NCI-H69 (cell line): Measurements from ENCODE around the gene CREB5.

Source experiments
- DNase-seq: peaks from one replicate; lab custom pipeline; 2025; lab: John Stamatoyannopoulos, UW

The CREB5 gene

DNA sequence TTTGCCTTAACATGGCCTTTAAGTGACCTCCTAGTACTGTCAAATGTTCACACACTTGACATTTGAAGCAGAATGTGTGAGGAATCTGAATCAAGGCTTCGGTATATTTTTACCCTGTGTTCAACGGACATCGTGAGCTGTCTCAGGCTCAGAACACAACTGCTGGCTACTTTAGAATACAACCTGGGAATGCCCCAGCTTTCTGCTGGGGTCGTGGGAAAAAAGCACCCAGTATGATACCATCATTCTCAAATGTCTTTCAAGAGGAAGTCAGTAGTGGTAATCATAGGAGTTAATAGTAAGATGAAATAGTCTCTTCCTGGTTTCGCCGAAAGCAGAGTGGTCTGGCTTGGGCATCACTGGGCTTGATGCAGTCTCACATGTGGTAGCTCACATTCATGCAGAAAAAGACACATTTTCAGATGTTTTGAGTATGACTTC is 67.2 kb downstream of the CREB5 start:
- no peak for DNase-seq

DNA sequence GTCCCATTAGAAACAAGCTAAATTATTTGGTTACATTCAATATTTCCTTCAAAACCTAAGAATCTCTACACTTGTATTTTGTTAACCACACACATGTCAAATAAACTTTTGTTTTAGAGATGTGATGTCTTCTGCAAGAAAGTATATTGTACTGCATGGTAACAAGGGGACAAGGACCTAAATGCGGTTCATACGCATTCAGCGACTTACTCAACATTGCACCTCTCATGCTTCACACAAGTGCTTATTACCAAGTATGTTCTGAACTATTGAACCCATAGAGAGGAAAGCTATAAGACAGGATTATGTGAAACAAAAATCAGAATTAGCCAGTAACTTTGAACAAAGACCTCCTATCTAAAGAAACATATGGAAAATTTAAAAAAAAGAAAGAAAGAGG is 68.3 kb downstream of the CREB5 start:
- DNase-seq, result no peak

DNA sequence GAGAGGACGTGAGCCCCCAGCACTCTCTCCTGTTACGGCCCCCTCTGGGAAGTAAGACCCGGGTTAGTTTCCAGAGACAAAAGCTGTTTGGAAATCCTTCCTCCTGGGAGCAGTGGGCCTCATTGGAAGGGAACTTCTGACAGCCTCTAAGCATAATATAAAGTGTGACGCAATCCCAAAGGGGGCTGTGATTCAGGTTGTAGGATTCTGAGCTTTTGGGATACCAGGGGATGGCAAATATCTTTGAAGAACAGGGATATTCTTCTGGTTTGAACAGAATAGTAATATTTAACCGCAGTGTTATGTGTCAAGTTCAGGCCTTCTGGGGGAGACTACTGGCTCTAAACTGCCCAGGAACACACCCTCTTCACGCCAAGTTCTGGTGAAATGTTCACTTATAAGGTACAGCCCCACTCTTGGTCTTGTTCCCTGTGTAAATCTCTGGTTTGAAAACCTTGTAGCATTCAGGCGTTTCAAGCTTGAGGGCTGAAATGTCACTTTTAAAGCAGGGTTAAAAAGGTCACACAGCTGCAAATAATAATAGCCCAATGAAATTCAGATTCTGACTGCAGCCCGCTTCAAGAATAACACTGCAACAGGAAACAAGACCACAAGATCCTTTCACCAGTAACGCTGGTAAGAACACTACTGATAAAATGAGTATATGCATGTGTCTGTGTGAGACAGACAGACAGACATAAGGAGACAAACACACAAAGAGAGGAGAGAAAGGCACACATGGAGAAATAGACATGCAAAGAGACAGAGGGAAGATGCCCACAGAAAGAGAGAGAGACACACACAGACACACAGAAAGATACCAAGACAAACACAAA is 69.0 kb downstream of the CREB5 start:
- no peak for DNase-seq

DNA sequence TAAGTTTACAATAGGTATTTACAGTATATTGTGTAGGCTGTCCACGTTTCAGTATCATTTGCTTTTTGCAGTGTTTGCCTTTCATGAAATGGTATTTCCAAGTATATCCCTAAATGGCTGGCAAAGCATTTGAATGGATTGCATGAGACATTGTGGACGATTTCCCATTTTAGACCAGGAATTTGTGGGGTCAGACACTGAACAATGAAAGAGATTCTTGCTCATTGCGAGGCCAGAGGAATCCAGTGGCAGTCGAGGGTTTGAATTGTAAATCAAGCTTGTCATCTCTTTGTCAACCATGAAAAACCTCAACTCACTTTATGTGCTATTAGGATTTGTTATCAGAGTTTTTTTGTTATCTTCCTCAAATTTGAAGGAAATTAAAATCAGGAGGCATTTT is 70.8 kb downstream of the CREB5 start:
- DNase-seq, result peak; percentile 34

DNA sequence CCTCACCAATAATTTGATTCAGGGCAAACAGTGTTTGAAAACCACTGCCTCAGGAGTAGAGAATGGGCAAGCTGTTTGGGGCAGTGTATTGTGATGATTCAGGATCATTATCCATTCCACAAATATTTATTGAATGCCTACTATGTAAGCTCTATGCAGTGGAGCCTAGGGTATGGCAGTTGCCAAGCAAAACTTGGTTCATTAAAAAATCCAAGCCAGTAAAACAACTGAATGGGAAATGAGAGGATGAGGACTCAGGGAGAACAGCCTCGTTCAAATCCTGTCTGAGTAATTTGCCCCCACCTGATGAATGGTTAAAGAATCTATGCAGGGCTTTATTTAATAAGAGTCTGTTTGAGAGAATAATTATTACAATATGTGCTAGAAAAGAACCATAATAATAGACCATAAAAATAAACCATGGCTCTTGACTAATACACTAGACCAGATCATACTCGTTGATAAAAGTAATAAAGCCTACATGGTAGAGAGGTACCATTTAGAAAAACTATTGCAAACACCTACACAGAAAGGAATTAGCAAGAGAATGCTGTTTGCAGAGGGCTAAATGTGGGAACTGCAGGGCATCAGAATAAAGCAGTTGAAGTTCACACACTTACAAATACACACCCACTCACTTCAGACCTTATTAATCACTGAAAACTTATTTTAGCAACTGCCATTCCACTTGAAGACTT is 71.7 kb downstream of the CREB5 start:
- DNase-seq, result no peak

DNA sequence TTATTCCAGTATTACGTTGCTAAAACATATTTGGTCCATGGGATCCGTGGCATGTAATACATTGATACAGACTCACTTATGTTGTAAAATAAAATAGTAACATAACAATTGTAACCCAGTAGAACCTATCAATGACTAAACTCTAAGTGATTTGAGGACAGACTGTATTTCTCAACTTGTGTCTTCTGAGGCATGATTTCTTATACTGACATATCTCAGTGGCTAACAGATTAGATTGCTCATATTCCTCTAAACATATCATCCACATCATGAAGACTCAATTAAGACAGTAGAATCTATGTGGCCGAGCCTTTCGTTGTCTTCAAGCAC is 72.3 kb downstream of the CREB5 start:
- no peak for DNase-seq

DNA sequence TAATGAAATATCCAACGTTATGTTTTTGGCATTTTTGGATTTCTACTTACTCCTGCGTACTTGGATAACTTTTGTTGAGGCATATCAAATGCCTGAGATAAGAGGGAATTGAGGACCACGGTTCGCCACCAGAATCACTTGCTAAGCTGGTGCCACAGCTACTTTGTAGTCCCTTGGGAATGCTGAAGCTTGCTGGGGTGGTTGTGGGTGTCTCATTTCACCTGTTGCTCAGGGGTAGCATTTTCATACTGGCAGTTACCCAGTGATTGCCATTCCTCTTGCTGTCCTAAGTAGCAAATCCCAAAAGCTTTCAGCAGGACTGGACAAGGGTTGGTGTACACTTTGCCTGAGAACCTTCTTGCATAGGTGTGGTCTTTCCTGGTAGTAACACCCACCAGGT is 75.2 kb downstream of the CREB5 start:
- no peak for DNase-seq

DNA sequence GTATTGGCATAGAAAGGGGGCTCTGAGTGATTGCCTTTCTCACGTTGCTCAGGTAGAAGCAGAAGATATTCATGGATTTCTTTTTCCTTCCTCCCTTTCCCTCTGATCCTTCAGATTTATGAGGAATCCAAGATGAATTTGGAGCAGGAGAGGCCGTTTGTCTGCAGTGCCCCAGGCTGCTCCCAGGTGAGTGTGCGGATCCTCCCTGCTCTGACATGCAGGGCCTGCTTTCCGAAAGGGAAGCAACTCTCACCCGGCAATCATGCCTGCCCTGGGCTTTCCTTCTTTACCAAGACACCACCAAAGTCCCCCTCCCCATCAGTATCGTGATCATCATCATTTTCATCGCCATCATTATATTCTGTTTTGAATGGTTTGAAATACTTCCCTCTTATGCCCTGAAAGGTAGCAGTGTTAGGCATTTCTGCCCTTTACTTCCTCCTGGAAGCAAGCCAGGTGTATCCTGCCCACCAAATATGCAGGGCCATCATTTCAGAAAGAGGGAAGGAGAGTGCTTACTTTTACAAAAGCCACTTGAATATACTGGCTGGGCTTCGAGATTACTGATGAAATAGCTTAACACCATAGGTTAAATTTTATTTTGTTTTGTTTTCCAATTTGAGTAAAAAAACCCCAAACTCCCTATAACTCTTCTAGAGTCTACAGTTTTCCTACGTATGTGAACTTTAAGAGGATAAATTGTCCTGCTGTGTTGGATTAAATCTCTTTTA is 75.9 kb downstream of the CREB5 start:
- peak; percentile 57 for DNase-seq

DNA sequence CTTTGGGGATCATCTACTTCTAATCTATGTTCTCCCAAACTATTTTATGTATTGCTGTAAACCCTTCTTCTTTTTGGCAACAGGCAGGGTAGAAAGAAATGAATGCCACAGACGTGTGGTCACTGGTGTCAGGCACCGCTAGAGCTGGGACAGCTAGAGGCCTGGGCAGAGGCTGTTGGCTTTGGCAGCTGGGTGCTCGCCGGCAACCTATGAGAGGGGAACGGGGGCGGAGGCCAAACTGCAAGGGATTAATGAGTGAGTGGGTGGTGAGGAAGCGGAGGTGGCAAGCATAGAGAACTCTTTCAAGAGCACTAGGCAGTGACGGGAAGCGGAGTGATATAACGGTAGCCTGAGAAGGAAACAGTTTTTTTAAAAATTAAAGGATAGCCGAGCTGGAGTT is 78.5 kb downstream of the CREB5 start:
- no peak for DNase-seq

DNA sequence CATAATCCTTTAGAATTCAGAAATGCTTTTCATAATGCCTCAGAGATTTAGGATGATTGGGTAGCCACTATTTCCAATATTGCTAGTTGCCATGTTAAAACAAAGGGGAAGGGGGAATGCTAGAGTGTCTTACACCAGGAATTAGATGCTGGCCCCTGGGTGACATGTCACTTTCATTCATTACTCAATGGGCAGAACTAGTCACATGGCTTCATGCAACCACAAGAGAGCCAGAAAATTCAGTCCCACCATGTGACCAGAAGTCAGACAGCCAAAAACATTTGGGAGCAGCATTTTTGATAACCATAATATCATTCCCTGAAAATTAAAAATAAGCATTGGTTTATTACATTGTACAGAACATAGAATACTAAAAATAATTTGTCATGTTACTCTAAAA is 81.2 kb downstream of the CREB5 start:
- DNase-seq, result no peak

DNA sequence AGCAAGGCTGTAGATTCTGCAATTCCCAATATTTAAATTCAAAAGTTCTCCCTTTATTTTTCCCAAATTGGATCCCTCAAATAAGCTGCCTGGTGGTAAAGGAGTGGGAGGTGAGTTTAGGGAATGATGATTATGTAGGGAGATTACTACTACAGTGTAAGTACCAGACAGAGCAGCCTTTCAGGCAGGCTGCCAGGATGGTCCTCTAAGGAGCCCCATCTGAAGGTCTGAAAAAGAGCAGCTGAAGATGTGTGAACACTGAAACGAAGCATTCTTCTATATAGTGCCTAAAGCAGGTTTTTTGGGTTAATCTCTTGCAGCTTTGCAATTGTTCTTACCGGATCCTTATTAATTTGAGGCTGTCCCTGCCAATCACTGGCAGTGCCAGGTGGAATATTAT is 84.7 kb downstream of the CREB5 start:
- peak; percentile 28 for DNase-seq

DNA sequence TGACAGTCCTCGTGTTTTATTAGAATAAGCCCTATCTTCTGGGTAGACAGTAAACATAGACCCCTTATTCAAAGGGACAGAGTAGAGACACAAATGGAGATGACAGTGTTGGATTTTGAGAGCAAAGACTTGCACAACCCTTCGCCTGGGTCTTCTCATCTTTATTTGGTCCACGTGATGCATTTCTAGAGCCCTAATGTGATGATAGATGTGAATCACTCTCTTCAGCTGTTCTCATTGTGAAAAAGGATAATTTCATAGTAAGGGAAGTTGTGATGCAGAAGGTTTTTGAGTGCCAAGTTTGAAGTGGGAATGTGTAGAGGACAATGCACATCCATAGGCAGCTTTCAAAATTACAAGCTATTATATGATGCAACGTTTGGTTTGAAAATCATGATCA is 86.3 kb downstream of the CREB5 start:
- peak; percentile 29 for DNase-seq

DNA sequence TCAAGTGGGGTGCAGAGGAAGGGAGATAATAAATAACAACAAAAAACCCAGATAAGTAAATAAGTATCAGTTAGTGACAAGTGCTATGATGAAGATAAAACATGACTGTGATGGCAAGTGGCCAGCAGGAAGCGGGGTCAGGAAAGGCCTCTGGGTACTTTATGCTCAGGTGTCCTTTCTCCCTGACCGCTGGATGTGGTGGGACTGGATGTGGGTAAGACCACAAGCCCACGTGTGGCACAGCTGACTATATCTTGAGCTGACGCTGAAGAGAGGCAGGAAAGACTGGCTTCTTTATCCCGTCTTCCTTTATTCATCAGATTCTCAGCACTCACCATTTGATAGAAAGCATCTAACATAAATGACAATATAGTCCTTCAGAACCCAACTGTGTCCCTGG is 87.8 kb downstream of the CREB5 start:
- DNase-seq, result no peak

DNA sequence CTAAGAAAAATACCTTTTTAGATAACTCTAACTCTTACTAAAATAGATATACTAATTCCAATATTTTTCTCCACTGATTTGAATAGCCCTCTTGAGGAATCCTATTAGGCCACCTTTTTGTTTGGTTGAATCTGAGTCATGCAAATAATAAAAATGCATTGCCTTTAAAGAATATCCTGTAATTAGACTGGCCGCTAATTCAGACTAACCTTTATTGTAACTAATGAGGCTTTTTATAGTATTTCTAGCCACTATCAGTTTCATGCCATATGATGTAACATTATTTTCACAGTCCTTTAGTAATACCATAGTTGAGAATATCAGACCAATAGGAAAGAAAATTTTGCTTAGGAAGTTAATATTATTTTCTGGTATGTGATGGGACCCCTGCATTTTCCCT is 90.1 kb downstream of the CREB5 start:
- no peak for DNase-seq

DNA sequence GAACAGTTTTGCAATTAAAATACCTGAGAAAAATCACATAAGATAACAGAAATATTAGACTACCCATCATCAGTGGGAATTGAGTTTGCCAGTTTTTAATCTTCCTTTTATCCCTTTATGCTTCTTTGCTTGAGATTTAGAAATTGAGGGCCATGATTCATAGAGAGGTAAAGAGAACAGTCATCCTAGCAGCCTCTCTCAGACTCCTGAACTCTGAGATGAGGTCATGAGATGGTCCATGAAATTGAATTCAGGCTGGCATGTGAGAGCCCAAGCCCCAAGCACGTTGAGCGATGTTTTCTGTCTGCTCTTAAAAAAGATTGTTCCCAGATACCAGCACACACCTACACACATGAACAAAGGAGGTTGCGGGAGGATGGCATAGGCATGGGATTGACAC is 91.1 kb downstream of the CREB5 start:
- DNase-seq, result no peak

DNA sequence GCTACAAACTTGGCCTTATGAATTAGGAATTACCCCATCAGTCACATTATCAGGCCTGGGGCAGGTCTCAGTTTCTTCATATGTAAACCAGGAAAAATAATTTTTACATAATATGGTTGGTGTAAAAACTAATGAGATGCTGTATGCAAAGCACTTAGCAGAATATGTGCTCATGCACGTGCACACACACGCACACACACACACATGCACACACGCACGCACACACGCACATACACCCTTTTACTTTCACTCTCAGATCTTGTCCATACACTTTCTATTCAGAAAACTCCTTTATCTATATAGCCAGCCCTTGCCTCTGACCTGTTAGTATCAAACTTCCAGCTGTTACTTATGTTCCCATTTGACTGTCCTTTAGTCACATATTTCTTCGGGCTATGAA is 92.7 kb downstream of the CREB5 start:
- DNase-seq, result no peak

DNA sequence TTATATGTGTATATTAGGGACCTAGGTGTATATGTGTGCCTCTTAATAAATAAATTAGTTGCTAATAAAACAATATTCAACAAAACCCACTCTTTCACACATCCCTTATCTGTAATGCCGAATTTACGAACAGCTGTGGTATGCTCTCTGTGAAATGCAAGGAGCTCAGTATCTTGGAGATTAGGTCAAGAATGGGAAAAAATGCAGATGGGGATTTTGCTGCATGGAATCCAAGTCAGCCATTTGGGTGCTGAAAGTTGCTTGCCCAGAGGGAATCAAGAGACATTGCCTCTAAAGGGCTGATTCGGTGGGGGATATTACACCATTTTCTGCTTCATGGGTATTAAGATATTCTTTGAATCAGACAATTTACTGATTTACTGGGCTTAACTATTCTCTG is 93.5 kb downstream of the CREB5 start:
- no peak for DNase-seq

DNA sequence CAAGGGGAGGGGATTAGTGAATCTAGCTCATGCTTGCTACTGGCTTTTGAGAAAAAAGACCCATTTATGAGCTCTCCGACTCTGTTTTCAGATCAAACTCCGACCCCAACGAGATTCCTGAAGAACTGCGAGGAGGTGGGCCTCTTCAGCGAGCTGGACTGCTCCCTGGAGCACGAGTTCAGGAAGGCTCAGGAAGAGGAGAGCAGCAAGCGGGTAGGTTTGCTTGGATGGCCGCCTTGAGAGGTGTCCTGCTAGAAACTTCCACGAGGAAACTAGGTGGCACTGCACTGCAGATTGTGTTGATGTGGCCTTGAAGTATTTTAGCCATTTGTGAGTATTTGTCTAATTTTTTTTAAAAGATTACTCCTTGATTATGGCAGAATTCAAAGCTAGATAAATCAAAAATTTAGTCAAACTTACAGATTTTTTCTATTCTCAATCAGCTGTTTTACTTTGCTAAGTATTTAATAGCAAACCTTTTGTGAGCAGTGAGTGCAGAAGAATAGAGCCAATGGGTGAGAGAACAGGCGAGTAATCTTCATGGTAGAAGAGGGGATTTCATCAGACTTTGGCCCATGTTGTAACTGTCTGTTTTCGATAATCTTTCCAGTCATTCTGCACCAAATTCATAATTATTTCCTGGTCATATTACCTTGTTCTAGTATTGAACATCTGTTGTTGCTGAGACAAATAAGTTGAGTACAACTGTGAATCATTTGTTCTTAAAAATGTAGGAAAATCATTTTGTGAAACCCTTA is 95.4 kb downstream of the CREB5 start:
- DNase-seq, result no peak

DNA sequence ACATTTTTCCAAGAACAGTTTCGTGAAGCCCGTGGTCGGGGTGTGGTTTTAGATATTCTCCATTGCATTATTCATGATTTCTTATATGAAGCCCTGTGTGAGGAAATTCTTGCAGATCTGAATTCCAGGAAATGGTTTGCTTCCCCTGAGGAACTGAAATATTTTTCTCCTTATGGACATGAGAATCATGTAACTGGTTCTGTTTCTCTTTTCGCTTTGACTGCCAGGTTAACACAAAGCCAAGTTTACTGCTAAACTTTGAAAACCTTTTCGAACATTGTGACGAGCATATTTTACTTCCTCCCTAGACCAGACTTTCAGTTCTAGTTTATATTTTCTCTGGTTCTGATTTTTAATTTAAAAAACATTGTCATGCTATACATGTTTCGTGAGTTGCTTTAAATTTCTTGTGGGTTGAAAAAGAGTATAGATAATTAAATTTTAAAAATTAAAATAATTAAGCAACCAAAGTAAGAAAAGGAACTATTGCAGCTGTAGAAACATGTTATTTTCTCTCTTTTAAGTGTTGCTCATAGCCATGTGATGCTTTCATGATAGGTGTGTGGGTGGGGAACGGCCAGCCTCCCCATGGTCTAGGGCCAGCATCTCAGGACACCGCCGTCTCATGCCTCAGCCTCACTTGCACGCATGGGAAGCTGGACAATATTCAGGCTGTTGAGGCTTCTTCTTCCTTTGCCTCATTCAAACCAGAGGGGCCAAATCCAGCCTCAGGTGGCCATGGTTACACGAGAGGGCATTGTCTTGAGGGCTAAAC is 97.1 kb downstream of the CREB5 start:
- no peak for DNase-seq

DNA sequence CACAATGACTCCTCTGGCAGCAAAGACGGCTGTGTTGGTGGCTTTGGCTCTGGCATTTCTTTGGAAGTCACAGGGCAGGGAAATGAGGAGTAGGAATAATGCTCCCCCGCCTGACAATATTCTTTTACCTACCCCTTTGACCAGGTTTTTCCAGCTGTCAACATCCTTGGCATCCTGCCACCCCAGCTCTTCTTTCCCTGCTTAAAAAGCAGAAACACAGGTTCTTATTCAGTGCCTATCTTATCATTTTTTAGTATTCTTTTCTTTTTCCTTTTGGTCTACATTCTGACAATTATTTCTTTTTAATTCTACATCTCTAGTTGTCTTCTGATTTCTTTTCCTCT is 97.7 kb downstream of the CREB5 start:
- no peak for DNase-seq

DNA sequence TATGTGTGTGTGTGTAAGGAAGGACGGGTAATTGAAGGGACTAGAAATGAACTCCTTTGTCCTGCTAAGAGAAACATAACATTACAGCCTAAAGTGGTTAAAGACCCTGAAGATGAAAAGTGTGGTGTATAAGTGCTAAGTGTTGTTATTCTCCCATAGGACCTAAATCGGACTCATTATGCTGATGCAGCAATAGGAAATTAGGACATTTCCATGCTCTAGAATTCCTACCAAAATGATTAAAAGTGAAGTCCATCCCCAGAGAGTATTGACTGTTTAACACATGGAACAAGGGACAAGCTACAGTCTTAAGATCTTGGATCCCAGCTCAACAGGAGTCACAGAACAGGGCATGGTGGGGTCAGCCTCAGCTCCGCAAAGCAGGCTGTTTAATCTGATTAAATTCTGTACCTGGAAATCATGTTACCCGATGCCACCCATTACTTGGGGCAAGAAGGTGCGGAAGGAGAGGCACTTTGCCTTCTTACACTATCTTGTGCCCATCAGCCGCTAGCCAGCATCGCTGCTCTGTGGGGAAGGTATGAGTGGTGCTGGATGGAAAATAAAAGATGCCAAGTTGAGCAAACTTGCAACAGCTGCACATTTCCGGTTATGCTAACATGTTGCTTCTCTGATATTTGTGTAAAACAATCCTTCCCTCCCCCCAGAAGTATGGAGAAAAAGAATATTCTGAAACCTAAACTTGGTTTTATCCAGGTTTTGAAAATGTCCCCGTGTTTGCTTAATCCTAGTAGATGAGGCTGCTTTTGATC is 100.5 kb downstream of the CREB5 start:
- no peak for DNase-seq
